IMR-90 (cell line): ENCODE data around the gene DIP2A. TPM values are rescaled to one million over a fixed set of nuclear protein-coding genes. Genes with fewer than 3 reads are reported as not detected.

Experiments used
- ATAC-seq: fragments of 200-7000 bp; cut with Tn5 transposase; 2 replicates; pipeline ENCODE4 v1.9.1; 2020; ENCODE audit warnings: low read depth, mild to moderate bottlenecking, moderate library complexity
- BruUV-seq: library from RNA; stranded (reverse); fragments of 400-500 nt; replicated peaks from 2 replicates; lab custom pipeline; 2021; lab: Mats Ljungman, UMichigan
- CTCF ChIA-PET: fragments of 300-600 bp; formaldehyde crosslinking; extraction: SDS; loops from one replicate; lab custom pipeline; 2021; ENCODE audit warnings: antibody characterized with exemption; lab: Yijun Ruan, JAX
- POLR2A ChIA-PET: fragments of 300-600 bp; sonication (Branson Sonifier 250); formaldehyde crosslinking; loops from one replicate; lab custom pipeline; 2022; ENCODE audit warnings: antibody characterized with exemption; ENCODE audit not compliant: unreplicated experiment; lab: Charles Lee
- DNase-seq: peaks from one replicate; pipeline ENCODE4 v3.0.0; 2013
- H2AFZ ChIP-seq: replicated peaks from 2 replicates; pipeline ENCODE3; 2013; ENCODE audit warnings: low read length, mild to moderate bottlenecking; ENCODE audit not compliant: poor library complexity
- H2AK5ac ChIP-seq: 2 replicates; pipeline ENCODE4 v1.6.1; 2013; ENCODE audit warnings: low read depth, low read length, inconsistent platforms
- H2AK9ac ChIP-seq: replicated peaks from 2 replicates; pipeline ENCODE3; 2013; ENCODE audit warnings: mild to moderate bottlenecking, low read depth, low read length, moderate library complexity; ENCODE audit not compliant: poor library complexity
- H2BK120ac ChIP-seq: 2 replicates; pipeline ENCODE4 v1.6.1; 2013; ENCODE audit warnings: low read depth, low read length, inconsistent platforms
- H2BK15ac ChIP-seq: 3 replicates; pipeline ENCODE4 v1.6.1; 2013; ENCODE audit warnings: low read depth, low read length, inconsistent platforms
- H2BK20ac ChIP-seq: 2 replicates; pipeline ENCODE4 v1.6.1; 2013; ENCODE audit warnings: low read depth, mild to moderate bottlenecking, inconsistent platforms, low read length, moderate library complexity
- H2BK5ac ChIP-seq: 2 replicates; pipeline ENCODE4 v1.6.1; 2013; ENCODE audit warnings: mild to moderate bottlenecking, low read depth, low read length, inconsistent platforms; ENCODE audit not compliant: poor library complexity, severe bottlenecking
- H3K14ac ChIP-seq: replicated peaks from 2 replicates; pipeline ENCODE4 v1.6.1; 2013; ENCODE audit warnings: low read depth, low read length, inconsistent platforms
- H3K18ac ChIP-seq: 2 replicates; pipeline ENCODE4 v1.6.1; 2013; ENCODE audit warnings: low read depth, low read length, control low read depth
- H3K23ac ChIP-seq: 2 replicates; pipeline ENCODE4 v1.6.1; 2013; ENCODE audit warnings: low read depth, low read length, inconsistent platforms
- H3K27ac ChIP-seq: 2 replicates; pipeline ENCODE4 v1.5.1; 2013; ENCODE audit warnings: mild to moderate bottlenecking, control low read depth, low read length; ENCODE audit not compliant: insufficient read depth
- H3K27me3 ChIP-seq: 2 replicates; pipeline ENCODE4 v1.6.1; 2013; ENCODE audit warnings: low read length; ENCODE audit not compliant: control insufficient read depth, insufficient read depth
- H3K36me3 ChIP-seq: 2 replicates; pipeline ENCODE4 v1.6.1; 2013; ENCODE audit warnings: low read length, mixed read lengths; ENCODE audit not compliant: control insufficient read depth, insufficient read depth
- H3K4ac ChIP-seq: 2 replicates; pipeline ENCODE4 v1.6.1; 2013; ENCODE audit warnings: low read depth, low read length, inconsistent platforms
- H3K4me1 ChIP-seq: 2 replicates; pipeline ENCODE4 v1.6.1; 2013; ENCODE audit warnings: low read length, mixed read lengths; ENCODE audit not compliant: control insufficient read depth, insufficient read depth
- H3K4me2 ChIP-seq: 2 replicates; pipeline ENCODE4 v1.6.1; 2013; ENCODE audit warnings: low read depth, mild to moderate bottlenecking, control low read depth, low read length, moderate library complexity
- H3K4me3 ChIP-seq: 2 replicates; pipeline ENCODE4 v1.5.1; 2013; ENCODE audit warnings: low read depth, mild to moderate bottlenecking, control low read depth, low read length, moderate library complexity; ENCODE audit not compliant: insufficient read depth
- H3K56ac ChIP-seq: 2 replicates; pipeline ENCODE4 v1.6.1; 2013; ENCODE audit warnings: low read length, inconsistent platforms; ENCODE audit not compliant: insufficient read depth; ENCODE audit errors: extremely low read depth
- H3K79me1 ChIP-seq, 2 experiments: 2 replicates each; pipeline ENCODE4 v1.6.1; 2013; ENCODE audit warnings: low read length in 2 of 2, inconsistent platforms in 1 of 2, low read depth in 1 of 2
- H3K9ac ChIP-seq: 2 replicates; pipeline ENCODE4 v1.6.1; 2013; ENCODE audit warnings: low read depth, low read length, control low read depth
- H3K9me1 ChIP-seq: 2 replicates; pipeline ENCODE4 v1.6.1; 2013; ENCODE audit warnings: low read length, inconsistent platforms; ENCODE audit not compliant: insufficient read depth
- H3K9me3 ChIP-seq: 2 replicates; pipeline ENCODE4 v1.6.1; 2013; ENCODE audit warnings: low read length; ENCODE audit not compliant: control insufficient read depth, insufficient read depth
- H4K20me1 ChIP-seq: 2 replicates; pipeline ENCODE4 v1.6.1; 2013; ENCODE audit warnings: low read length, inconsistent platforms; ENCODE audit not compliant: insufficient read depth
- H4K5ac ChIP-seq: 2 replicates; pipeline ENCODE4 v1.6.1; 2013; ENCODE audit warnings: mild to moderate bottlenecking, low read depth, low read length, control low read depth
- H4K8ac ChIP-seq, 2 experiments: 2 replicates each; pipeline ENCODE4 v1.6.1; 2013; ENCODE audit warnings: low read depth in 2 of 2, low read length in 2 of 2, control low read depth in 1 of 2, inconsistent platforms in 1 of 2
- H4K91ac ChIP-seq: 2 replicates; pipeline ENCODE4 v1.6.1; 2013; ENCODE audit warnings: low read depth, low read length, inconsistent platforms; ENCODE audit not compliant: insufficient read depth
- BHLHE40 ChIP-seq: fragments of 150-350 bp; IDR thresholded peaks from 2 replicates; pipeline ENCODE4 v1.6.1; 2016; ENCODE audit warnings: mild to moderate bottlenecking, low read depth, low read length
- CEBPB ChIP-seq: IDR thresholded peaks from 2 replicates; pipeline ENCODE4 v1.6.1; 2012; ENCODE audit warnings: low read depth, low read length, improper control_type of control experiment
- CHD1 ChIP-seq: IDR thresholded peaks from 2 replicates; pipeline ENCODE4 v1.6.1; 2012; ENCODE audit warnings: low read depth, low read length, improper control_type of control experiment
- CTCF ChIP-seq: conservative IDR thresholded peaks from 2 replicates; pipeline ENCODE4 v1.5.1; 2012; ENCODE audit warnings: mild to moderate bottlenecking, low read depth, low read length, improper control_type of control experiment
- ELK1 ChIP-seq: fragments of 150-350 bp; IDR thresholded peaks from 2 replicates; pipeline ENCODE4 v1.6.1; 2016; ENCODE audit warnings: low read depth, mild to moderate bottlenecking, low read length, moderate library complexity, borderline replicate concordance
- FOS ChIP-seq: fragments of 150-350 bp; IDR thresholded peaks from 2 replicates; pipeline ENCODE4 v1.6.1; 2016; ENCODE audit warnings: low read depth, low read length
- MAFK ChIP-seq: IDR thresholded peaks from 2 replicates; pipeline ENCODE4 v1.6.1; 2012; ENCODE audit warnings: low read depth, low read length, improper control_type of control experiment
- MAZ ChIP-seq: IDR thresholded peaks from 2 replicates; pipeline ENCODE4 v1.6.1; 2012; ENCODE audit warnings: low read depth, mild to moderate bottlenecking, low read length, improper control_type of control experiment, moderate library complexity, borderline replicate concordance
- MXI1 ChIP-seq: IDR thresholded peaks from 2 replicates; pipeline ENCODE4 v1.6.1; 2012; ENCODE audit warnings: low read depth, mild to moderate bottlenecking, low read length, moderate library complexity, borderline replicate concordance
- NFE2L2 ChIP-seq: fragments of 150-350 bp; IDR thresholded peaks from 2 replicates; pipeline ENCODE4 v1.6.1; 2016; ENCODE audit warnings: low read depth, mild to moderate bottlenecking, low read length
- POLR2A ChIP-seq: IDR thresholded peaks from 2 replicates; pipeline ENCODE4 v1.6.1; 2012; ENCODE audit warnings: mild to moderate bottlenecking, low read depth, low read length
- RAD21 ChIP-seq: IDR thresholded peaks from 2 replicates; pipeline ENCODE4 v1.6.1; 2012; ENCODE audit warnings: low read length, improper control_type of control experiment
- RCOR1 ChIP-seq: IDR thresholded peaks from 2 replicates; pipeline ENCODE4 v1.6.1; 2012; ENCODE audit warnings: mild to moderate bottlenecking, low read length, improper control_type of control experiment; ENCODE audit not compliant: insufficient replicate concordance
- RFX5 ChIP-seq: IDR thresholded peaks from 2 replicates; pipeline ENCODE4 v1.8.0; 2012; ENCODE audit warnings: low read depth, mild to moderate bottlenecking, low read length, moderate library complexity
- SMC3 ChIP-seq: fragments of 150-350 bp; IDR thresholded peaks from 2 replicates; pipeline ENCODE4 v1.6.1; 2016; ENCODE audit warnings: low read depth, mild to moderate bottlenecking, antibody characterized with exemption, low read length, moderate library complexity
- USF2 ChIP-seq: fragments of 150-350 bp; IDR thresholded peaks from 2 replicates; pipeline ENCODE4 v1.6.1; 2017; ENCODE audit warnings: mild to moderate bottlenecking, antibody characterized with exemption, low read length, low read depth
- WGBS, 2 experiments: methylation state at CpG; one replicate each; pipeline versions ENCODE4 v1.1.5 to v1.1.7; 2013; ENCODE audit warnings: missing lambda C conversion rate in 2 of 2; ENCODE audit not compliant: insufficient read length in 1 of 2; ENCODE audit errors: extremely low coverage in 2 of 2; 5-methylcytosine and 5-hydroxymethylcytosine counted together
- dilution Hi-C: fragments of 300-500 bp; cut with HindIII; formaldehyde crosslinking; loops from one replicate; pipeline ENCODE4 v1.14.3; 2018; ENCODE audit warnings: low sequenced_read_pairs; ENCODE audit not compliant: unreplicated experiment
- in situ Hi-C: fragments of 300-500 bp; cut with MboI; formaldehyde crosslinking; loops from 3 replicates; pipeline ENCODE4 v1.14.3; 2019; ENCODE audit warnings: low sequenced_read_pairs, inconsistent platforms, mixed read lengths
- intact Hi-C: fragments of 100-400 bp; cut with micrococcal nuclease; formaldehyde crosslinking; loops from 2 replicates; pipeline ENCODE4 v1.10.0; 2022
- polyA plus RNA-seq, 3 experiments: library from polyadenylated mRNA; depleted of rRNA; stranded (reverse); fragments of >200 nt; gene quantifications; 2 replicates each; pipeline ENCODE4 v1.2.3, GENCODE V29; 2012; ENCODE audit warnings: low replicate concordance in 1 of 3
- total RNA-seq: library from RNA; depleted of rRNA; stranded (reverse); fragments of >200 nt; gene quantifications from 2 replicates; pipeline ENCODE4 v1.2.3, GENCODE V29; 2012

The DIP2A gene
- total and polyA plus RNA-seq, 2 of the 4 experiments (the other 2 are of a cell fraction): 17.9 to 24.3 TPM

GRCh38 chr21:46428286-46428685, 30.4 kb upstream of the DIP2A start:
- H2AK9ac ChIP-seq: no peak overlapping the region
- no peak overlapping the region for H3K4ac ChIP-seq
- WGBS, 2 experiments: 95% methylated on average over 7 of the region's 23 CpGs; no CpG with 5 or more reads in 1 of the 2 experiments
- H3K9me3 ChIP-seq: no peaks in the 10 kb centered on the region
- H2BK5ac ChIP-seq: no peak overlapping the region
- no peak overlapping the region for H4K8ac ChIP-seq
- H3K27ac ChIP-seq: no peak overlapping the region
- no peak overlapping the region for H2AK5ac ChIP-seq
- intact Hi-C loops (no loop called here), in situ Hi-C loops (no loop called here), dilution Hi-C loops (no loop called here)
- H3K56ac ChIP-seq: no peak overlapping the region
- H3K4me1 ChIP-seq: no peaks in the 10 kb centered on the region
- H4K20me1 ChIP-seq: no peaks in the 10 kb centered on the region
- H2BK20ac ChIP-seq: no peak overlapping the region
- peaks cover 52% of the 10 kb centered on the region for H3K36me3 ChIP-seq
- no peak for ATAC-seq
- CTCF ChIA-PET: no interaction called here
- POLR2A ChIA-PET: no interaction called here
- no peak overlapping the region for H3K4me2 ChIP-seq
- H3K4me3 ChIP-seq: no peak overlapping the region
- H3K23ac ChIP-seq: no peak overlapping the region
- no peak overlapping the region for H4K5ac ChIP-seq
- no peak overlapping the region for H3K9ac ChIP-seq
- no peak overlapping the region for H4K91ac ChIP-seq
- H3K14ac ChIP-seq: no peak overlapping the region
- H3K27me3 ChIP-seq: no peaks in the 10 kb centered on the region
- no peak overlapping the region for H2AFZ ChIP-seq
- H3K9me1 ChIP-seq: no peaks in the 10 kb centered on the region
- no peak overlapping the region for H2BK15ac ChIP-seq
- H2BK120ac ChIP-seq: no peak overlapping the region
- BruUV-seq: no TSS peak
- TF ChIP-seq POLR2A (no peak), BHLHE40 (no peak), NFE2L2 (no peak), USF2 (no peak), ELK1 (no peak), MAFK (no peak), MAZ (no peak), RCOR1 (no peak), RAD21 (no peak), MXI1 (no peak), CHD1 (no peak), FOS (no peak), CEBPB (no peak), SMC3 (no peak), CTCF (no peak), RFX5 (no peak)
- no peak for DNase-seq
- no peaks in the 10 kb centered on the region; a peak in 2 of 4 replicates for H3K79me1 ChIP-seq
- no peak overlapping the region for H3K18ac ChIP-seq
